ENCODE data around the gene SPATA13. TPM values are rescaled to one million over a fixed set of nuclear protein-coding genes. Genes with fewer than 3 reads are reported as not detected.
"Not testable (repeated sequence)": the region's sequence is repeated elsewhere in the genome, so short reads cannot be mapped to it uniquely, and the experiment has no call there.

SPATA13 gene
- total RNA-seq, 1 experiment from 2014 or later, result 21.4 TPM

GRCh38 chr13:24348797-24349515, 188.4 kb downstream of the SPATA13 start:
- TF ChIP-seq SIN3A (IDR thresholded peaks at IDR 0.05; ENCODE audit: low read depth) (0 out of 2 replicates have a peak, but pooled peaks have one; percentile 30), POLR2A (IDR thresholded peaks at IDR 0.05; ENCODE audit: borderline replicate concordance, extremely low read depth, insufficient read depth, insufficient read length) (no peak), ZFX (IDR thresholded peaks at IDR 0.05) (0 out of 2 replicates have a peak, but pooled peaks have one; percentile 6), ELF1 (IDR thresholded peaks at IDR 0.05; ENCODE audit: borderline replicate concordance, low read depth) (no peak), CEBPB (IDR thresholded peaks at IDR 0.05; ENCODE audit: low read depth) (no peak), FOSL1 (IDR thresholded peaks at IDR 0.05; ENCODE audit: low read depth) (peak; percentile 65), SRF (IDR thresholded peaks at IDR 0.05; ENCODE audit: low read depth) (no peak), SP1 (IDR thresholded peaks at IDR 0.05; ENCODE audit: low read depth) (peak; percentile 61), POLR2AphosphoS5 (IDR thresholded peaks at IDR 0.05; ENCODE audit: low read depth, low read length) (peak; percentile 38; the same call in 1 of the 2 replicates), REST (IDR thresholded peaks at IDR 0.05; ENCODE audit: low read depth) (no peak), ZNF274 (IDR thresholded peaks at IDR 0.05; ENCODE audit: low read depth, low read length) (no peak), EZH2phosphoT487 (IDR thresholded peaks at IDR 0.05; ENCODE audit: borderline replicate concordance) (no peak), JUND (IDR thresholded peaks at IDR 0.05) (peak; percentile 56), CBX3 (IDR thresholded peaks at IDR 0.05; ENCODE audit: low read depth) (peak; percentile 70)
- Histone ChIP-seq H3K79me2 (ENCODE audit: insufficient read depth, low read length) (no peaks in the 10 kb centered on the region), H3K4me3 (replicated peaks in 1 of 2; ENCODE audit: low read depth in 1 of 2, low read length in 2 of 2) (peak overlapping the region in 1 of 2 experiments; percentile 9; a peak in 1 of 4 replicates), H3K4me2 (ENCODE audit: low read length) (peak overlapping the region; percentile 63), H3K4me1 (ENCODE audit: control insufficient read depth in 1 of 2, insufficient read depth in 2 of 2, low read length in 2 of 2) (peaks cover 21 to 24% of the 10 kb centered on the region in 2 experiments), H3K36me3 (ENCODE audit: control insufficient read depth in 1 of 2, insufficient read depth in 2 of 2, low read length in 2 of 2) (no peaks in the 10 kb centered on the region), H3K27me3 (ENCODE audit: insufficient read depth, low read length) (no peaks in the 10 kb centered on the region), H3K9ac (ENCODE audit: low read length) (peak overlapping the region; percentile 14; the same call in 1 of the 2 replicates), H4K20me1 (ENCODE audit: insufficient read depth) (no peaks in the 10 kb centered on the region), H3K9me3 (ENCODE audit: control insufficient read depth in 1 of 2, insufficient read depth in 1 of 2, low read depth in 1 of 2, low read length in 2 of 2) (no peaks in the 10 kb centered on the region), H3K27ac (ENCODE audit: low read depth, low read length) (peak overlapping the region; percentile 86), H3K9me2 (ENCODE audit: insufficient read depth) (no peaks in the 10 kb centered on the region), H2AFZ (ENCODE audit: low read depth, low read length, poor library complexity, severe bottlenecking) (peak overlapping the region; percentile 47)
- RAD21 ChIA-PET (ENCODE audit: low non-redundant PET in 1 of 2, low total read pairs in 2 of 2, uncharacterized antibody in 2 of 2, unreplicated experiment in 2 of 2), result no interaction called here
- POLR2A ChIA-PET, result interaction anchor here (0.5 kb wide), 1 partner anchor 30 kb away, joined by 3 read pairs; no protein-coding TSS in a partner anchor
- ATAC-seq, result peak; percentile 87
- no TSS peak for BruUV-seq (replicated peaks)
- CTCF ChIA-PET, result no interaction called here
- intact Hi-C loops (cut with micrococcal nuclease), result no loop called here
- peak; percentile 63 for DNase-seq (ENCODE audit: low read depth, low spot score)

- H3K36me3 ChIP-seq (ENCODE audit: control insufficient read depth in 1 of 2, insufficient read depth in 2 of 2, low read length in 2 of 2); ATAC-seq; H3K27me3 ChIP-seq (ENCODE audit: insufficient read depth, low read length); H3K9ac ChIP-seq (ENCODE audit: low read length); H2AFZ ChIP-seq (ENCODE audit: low read depth, low read length, poor library complexity, severe bottlenecking); DNase-seq (ENCODE audit: low read depth, low spot score); H3K9me3 ChIP-seq (ENCODE audit: control insufficient read depth in 1 of 2, insufficient read depth in 1 of 2, low read depth in 1 of 2, low read length in 2 of 2); H3K4me3 ChIP-seq (replicated peaks in 1 of 2; ENCODE audit: low read depth in 1 of 2, low read length in 2 of 2); intact Hi-C loops (cut with micrococcal nuclease); H4K20me1 ChIP-seq (ENCODE audit: insufficient read depth); BruUV-seq (replicated peaks); H3K79me2 ChIP-seq (ENCODE audit: insufficient read depth, low read length); CTCF ChIA-PET; H3K9me2 ChIP-seq (ENCODE audit: insufficient read depth); RAD21 ChIA-PET (ENCODE audit: low non-redundant PET in 1 of 2, low total read pairs in 2 of 2, uncharacterized antibody in 2 of 2, unreplicated experiment in 2 of 2): not testable (repeated sequence)
- POLR2A ChIA-PET, result interaction anchor here (0.6 kb wide), 1 partner anchor 11 kb away, joined by 6 read pairs; no protein-coding TSS in a partner anchor
- H3K4me1 ChIP-seq (ENCODE audit: control insufficient read depth in 1 of 2, insufficient read depth in 2 of 2, low read length in 2 of 2), result peaks cover 21 to 24% of the 10 kb centered on the region in 2 experiments
- H3K27ac ChIP-seq (ENCODE audit: low read depth, low read length), result peak overlapping the region; percentile 86; the same call in 1 of the 2 replicates
- peak overlapping the region; percentile 63; the same call in 1 of the 2 replicates for H3K4me2 ChIP-seq (ENCODE audit: low read length)
These were observed 189.5 kb downstream of the SPATA13 start for GRCh38 chr13:24349778-24350664.

All from HCT116 (cell line).